ENCODE data around the gene FAF1.
A peak's percentile ranks its signal among the peaks of the same experiment; 100 is the strongest.
"Not testable (repeated sequence)": the region's sequence is repeated elsewhere in the genome, so short reads cannot be mapped to it uniquely, and the experiment has no call there.

FAF1 gene

DNA sequence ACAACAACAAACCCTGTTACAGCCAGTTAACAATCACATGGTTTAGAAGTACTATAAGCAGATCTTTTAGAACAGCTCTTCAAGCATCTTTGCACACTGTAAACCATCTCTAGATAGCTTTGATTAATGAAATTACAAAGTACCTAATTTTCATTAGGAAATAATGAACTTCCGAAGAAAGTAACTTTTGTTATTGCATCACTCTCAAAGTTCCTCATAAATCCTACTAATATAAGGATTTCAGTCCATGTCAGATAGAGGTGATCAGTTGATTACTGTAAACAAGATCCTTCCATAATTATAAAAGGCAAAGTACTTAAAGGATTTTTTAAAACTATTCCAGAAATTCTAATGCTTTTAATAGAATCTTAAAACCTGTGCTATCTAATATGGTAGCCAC, 58.2 kb downstream of the FAF1 start:
- no peak for DNase-seq

DNA sequence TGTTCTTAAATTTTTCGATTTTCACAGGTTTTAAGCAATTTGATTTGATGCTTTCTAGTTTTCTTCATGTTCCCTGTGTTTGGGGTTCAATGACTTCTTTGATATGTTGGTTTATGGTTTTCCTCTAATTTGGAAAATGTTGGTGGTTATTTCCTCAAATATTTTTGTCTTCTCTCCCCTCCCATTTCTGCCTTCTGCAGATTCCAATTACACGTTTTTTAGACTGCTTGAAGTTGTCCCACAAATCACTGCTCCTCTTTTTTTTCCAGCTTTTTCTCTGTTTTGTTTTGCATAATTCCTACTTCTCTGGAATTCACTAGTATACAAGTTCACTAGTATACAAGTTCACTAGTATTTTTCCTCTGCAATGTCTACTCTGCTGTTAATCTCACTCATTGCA, 61.3 kb downstream of the FAF1 start:
- DNase-seq: no peak

GRCh38 chr1:50894340-50894739, 65.7 kb downstream of the FAF1 start:
- no peak for DNase-seq

DNA sequence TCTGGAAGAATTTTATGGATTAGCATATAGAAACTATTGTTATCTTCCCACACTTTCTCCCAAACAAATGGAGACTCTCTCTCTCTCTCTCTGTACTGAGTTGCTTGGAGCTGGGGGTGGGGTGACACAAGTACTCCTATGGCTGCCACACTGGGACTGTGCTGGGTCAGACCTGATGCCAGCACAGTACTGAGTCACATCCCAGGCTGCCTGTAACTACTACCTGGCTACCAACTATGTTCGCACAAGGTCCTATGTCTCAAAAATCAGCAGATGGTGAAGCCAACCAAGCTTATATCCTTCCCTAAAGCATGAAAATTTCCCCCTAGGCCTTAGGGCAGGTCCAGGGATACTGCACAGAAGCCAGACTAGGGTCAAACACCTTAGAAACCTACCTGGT, 66.6 kb downstream of the FAF1 start:
- DNase-seq: no peak

GRCh38 chr1:50887555-50887954, 72.5 kb downstream of the FAF1 start:
- not testable (repeated sequence) for DNase-seq

DNA sequence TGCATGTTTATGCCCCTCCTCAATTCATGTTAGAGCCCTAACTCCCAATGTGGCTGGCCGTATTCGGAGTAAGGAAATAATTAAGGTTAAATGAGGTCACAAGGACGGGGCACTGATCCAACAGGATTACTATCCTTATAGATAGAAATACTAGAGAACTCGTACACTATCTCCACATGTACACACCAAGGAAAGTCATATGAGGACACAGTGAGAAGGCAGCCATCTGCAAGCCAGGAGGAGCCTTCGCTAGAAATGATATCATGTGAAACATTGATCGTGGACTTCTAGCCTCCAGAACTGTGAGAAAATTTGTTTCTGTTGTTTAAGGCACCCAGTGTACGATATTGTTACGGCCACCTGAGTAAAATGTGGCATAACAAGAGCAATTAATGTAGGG, 79.7 kb downstream of the FAF1 start:
- no peak for DNase-seq

GRCh38 chr1:50879137-50879536, 80.9 kb downstream of the FAF1 start:
- DNase-seq: no peak

DNA sequence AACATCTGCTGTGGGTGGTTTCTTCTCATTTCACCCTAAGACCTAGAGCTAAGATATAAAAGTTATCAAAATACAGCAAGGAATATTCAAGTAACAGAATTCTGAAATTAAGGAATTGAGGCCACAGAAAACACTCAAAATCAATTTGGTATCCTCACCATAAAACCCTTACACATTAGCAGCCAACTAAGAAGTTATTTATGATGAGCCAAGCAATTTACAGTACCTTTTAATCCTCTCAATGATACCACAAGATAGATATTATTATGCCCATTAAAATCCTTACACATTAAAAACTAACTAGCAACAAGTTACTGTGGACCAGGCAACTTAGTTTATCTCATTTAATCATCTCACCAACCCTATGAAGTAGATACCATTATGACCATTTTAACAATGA, 81.6 kb downstream of the FAF1 start:
- DNase-seq: no peak

GRCh38 chr1:50877641-50878040, 82.4 kb downstream of the FAF1 start:
- peak; percentile 34 for DNase-seq

GRCh38 chr1:50873458-50874187, 86.4 kb downstream of the FAF1 start:
- DNase-seq: peak; percentile 36

DNA sequence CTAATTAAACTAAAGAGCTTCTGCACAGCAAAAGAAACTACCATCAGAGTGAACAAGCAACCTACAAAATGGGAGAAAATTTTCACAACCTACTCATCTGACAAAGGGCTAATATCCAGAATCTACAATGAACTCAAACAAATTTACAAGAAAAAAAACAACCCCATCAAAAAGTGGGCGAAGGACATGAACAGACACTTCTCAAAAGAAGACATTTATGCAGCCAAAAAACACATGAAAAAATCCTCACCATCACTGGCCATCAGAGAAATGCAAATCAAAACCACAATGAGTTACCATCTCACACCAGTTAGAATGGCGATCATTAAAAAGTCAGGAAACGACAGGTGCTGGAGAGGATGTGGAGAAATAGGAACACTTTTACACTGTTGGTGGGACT, 95.2 kb downstream of the FAF1 start:
- DNase-seq: not testable (repeated sequence)

DNA sequence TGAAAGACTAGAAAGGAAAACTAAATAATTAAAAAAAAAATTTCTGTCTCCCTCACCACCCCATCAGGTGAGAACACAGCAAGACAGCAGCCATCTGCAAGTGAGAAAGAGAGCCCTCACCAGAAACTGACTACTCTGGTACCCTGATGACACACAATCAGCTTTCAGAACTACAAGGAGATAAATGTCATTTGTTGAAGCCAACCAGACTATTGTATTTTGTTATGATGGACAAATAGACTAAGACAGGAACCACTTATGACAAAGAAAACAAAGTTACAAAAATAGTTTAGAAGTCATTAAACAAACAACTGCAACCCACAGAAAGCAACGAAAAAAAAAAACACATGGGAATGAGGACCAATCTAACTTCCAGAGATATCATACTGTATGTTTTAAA, 98.3 kb downstream of the FAF1 start:
- DNase-seq: no peak

DNA sequence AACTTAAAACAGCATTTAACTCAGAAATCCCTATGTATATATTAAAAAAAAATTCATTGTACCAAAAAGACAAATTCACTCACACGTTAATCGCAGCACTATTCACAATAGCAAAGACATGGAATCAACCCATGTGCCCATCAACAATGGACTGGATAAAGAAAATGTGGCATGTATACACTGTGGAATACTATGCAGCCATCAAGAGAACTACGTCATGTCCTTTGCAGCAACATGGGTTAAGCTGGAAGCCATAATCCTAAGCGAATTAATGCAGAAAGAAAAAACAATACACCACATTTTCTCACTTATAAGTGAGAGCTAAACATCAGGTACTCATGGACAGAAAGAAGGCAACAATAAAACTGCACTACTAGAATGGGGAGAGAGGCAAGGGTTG, 99.4 kb downstream of the FAF1 start:
- no peak for DNase-seq

- no peak for DNase-seq
These were observed 99.8 kb downstream of the FAF1 start for GRCh38 chr1:50860256-50860655.

DNA sequence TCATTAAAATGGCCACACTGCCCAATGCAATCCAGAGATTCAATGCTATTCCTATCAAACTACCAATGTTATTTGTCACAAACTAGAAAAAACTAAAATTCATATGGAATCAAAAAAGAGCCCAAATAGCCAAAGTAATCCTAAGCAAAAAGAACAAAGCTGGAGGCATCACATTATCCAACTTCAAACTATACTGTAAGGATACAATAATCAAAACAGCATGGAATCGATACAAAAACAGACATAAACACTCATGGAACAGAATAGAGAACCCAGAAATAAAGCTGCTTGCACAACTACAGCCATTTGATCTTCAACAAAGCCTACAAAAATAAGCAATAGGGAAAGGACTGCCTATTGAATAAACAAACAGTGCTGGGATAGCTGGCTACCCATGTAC, 100.4 kb downstream of the FAF1 start:
- no peak for DNase-seq

DNA sequence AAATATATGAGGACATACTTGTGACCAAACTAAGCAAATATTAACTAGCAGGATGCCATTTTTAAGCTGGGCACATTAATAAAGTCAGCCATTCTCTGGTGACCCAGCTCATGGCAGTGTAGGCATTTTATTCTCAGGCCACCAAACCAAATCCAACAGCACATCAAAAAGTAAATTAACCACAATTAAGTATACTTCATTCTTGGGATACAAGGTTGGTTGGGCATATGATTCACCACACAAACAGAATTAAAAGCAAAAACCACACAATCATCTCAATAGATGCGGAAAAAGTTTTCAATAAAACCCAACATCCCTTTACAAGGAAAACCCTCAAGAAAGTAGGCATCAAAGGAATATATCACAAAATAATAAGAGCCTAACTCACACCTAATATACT, 101.3 kb downstream of the FAF1 start:
- no peak for DNase-seq

- DNase-seq: no peak
These were observed 102.4 kb downstream of the FAF1 start for GRCh38 chr1:50857702-50858101.

GRCh38 chr1:50853325-50853724, 106.7 kb downstream of the FAF1 start:
- no peak for DNase-seq

- peak; percentile 36 for DNase-seq
These were observed 107.2 kb downstream of the FAF1 start for GRCh38 chr1:50852889-50853288.

DNA sequence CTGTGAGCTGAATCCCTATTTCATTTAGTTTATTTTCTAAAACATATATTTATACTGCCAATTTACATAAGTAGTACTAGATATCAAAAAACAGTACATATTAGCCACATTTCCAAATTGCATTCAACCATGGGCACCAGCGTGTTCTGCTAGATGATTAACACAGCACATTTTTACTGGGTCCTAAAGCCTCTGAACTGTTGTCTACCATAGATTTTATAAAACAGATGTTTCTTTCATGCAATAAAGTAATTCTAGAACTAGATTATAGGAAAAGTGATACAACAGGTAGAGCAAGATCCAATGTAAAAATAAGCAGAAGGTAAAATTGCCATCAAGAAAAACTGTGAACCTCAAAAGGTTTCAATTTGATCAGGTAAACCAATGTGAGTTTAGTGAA, 108.6 kb downstream of the FAF1 start:
- DNase-seq: no peak

DNA sequence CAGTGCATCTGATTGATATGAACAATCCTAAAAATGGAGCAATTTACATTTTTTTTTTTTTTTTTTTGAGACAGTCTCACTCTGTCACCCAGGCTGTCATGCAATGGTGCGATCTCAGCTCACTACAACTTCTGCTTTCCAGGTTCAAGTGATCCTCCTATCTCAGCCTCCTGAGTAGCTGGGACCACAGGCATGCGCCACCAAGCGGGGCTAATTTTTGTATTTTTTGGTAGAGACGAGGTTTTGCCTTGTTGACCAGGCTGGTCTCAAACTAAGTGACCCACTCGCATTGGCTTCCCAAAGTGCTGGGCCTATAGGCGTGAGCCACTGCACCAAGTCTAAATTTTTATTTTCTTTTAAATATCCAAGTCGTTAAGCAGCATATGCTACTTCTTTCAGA, 109.0 kb downstream of the FAF1 start:
- DNase-seq: no peak

GRCh38 chr1:50847303-50847702, 112.8 kb downstream of the FAF1 start:
- no peak for DNase-seq

GRCh38 chr1:50846224-50846839, 113.7 kb downstream of the FAF1 start:
- DNase-seq: no peak

DNA sequence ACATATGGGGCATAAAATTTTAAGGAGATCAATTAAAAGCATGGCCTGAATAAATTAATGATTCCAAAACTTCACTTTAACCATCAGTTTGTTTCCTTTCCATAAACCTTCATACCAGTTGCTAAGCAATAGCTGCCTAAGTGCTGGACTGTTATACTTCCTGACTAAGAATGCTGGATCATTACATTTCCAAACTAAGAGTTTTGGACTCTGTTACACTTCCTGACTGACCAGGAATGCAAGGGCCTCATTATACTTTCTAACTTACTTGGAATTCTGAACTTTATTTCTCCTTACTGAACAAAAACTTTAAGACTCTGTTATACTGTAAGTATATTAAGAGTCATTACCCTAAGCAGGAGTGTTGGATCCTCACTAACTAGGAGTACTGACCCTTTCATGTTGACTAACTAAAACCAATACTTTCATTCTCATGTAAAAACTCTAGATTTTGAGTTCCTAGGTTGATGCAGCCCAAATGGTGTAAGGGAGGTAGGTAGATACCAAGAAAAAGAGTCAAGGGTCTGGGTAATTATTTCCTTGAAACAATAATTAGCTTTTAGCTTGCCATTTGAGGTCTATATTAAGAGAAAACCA, 118.2 kb downstream of the FAF1 start:
- no peak for DNase-seq

DNA sequence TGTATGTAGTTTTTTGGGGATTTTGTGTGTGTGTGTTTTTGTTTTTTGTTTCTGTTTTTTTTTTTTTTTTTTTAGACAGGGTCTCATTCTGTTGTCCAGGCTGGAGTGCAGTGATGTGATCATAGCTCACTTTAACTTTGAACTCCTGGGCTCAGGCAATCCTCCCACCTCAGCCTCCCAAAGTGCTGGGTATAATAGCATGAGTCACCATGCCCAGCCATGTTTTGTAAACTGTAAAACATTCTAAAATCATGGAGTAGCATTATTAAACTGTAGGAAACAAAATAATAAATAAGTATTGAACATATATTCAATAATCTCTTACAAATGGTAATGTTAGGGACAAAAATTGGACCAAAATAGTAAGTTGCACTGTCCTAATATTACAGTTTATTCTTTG, 124.0 kb downstream of the FAF1 start:
- no peak for DNase-seq

Data from NCI-H2029 (cell line).